NB4 (cell line): ENCODE measurements around the gene CXXC1.

Experiments used
- DNase-seq: peaks from one replicate; pipeline ENCODE4 v3.0.0; 2010; ENCODE audit warnings: low read depth
- H3K4me3 ChIP-seq: one replicate; pipeline ENCODE4 v1.5.1; 2011; ENCODE audit warnings: mild to moderate bottlenecking, low read depth, low read length, moderate library complexity
- CTCF ChIP-seq: IDR thresholded peaks from one replicate; pipeline ENCODE4 v1.5.1; 2012; ENCODE audit warnings: low read depth, low read length
- MAX ChIP-seq: IDR thresholded peaks from 2 replicates; pipeline ENCODE4 v1.6.1; 2011; ENCODE audit warnings: low read depth, low read length
- MYC ChIP-seq: IDR thresholded peaks from 2 replicates; pipeline ENCODE4 v1.6.1; 2011; ENCODE audit warnings: low read depth, low read length
- POLR2A ChIP-seq: IDR thresholded peaks from 2 replicates; pipeline ENCODE4 v1.6.1; 2011; ENCODE audit warnings: mild to moderate bottlenecking; ENCODE audit not compliant: insufficient read length; ENCODE audit errors: extremely low read depth

Gene CXXC1

GRCh38 chr18:50272568-50272967 lies 14.9 kb downstream of the CXXC1 start:
- no peak for DNase-seq
- TF ChIP-seq MAX: no peak
- no peak for TF ChIP-seq POLR2A
- no peak for TF ChIP-seq MYC
- no peak for TF ChIP-seq CTCF
- H3K4me3 ChIP-seq: no peak overlapping the region

- H3K4me3 ChIP-seq: no peak overlapping the region
- TF ChIP-seq MAX (no peak), CTCF (peak; percentile 5), MYC (no peak)
- DNase-seq: no peak
Measured at GRCh38 chr18:50268022-50268747, 19.3 kb downstream of the CXXC1 start.

GRCh38 chr18:50266248-50266704 lies 21.2 kb downstream of the CXXC1 start, which contains the start of gene CFAP53:
CFAP53 (minus strand) TSS chr18:50266495; CDS start chr18:50266404, 91 bp downstream.
- H3K4me3 ChIP-seq: peak within 1 kb of the TSS; percentile 59
- peak; percentile 92 for DNase-seq
- no peak for TF ChIP-seq MAX
- peak; percentile 26 for TF ChIP-seq POLR2A

GRCh38 chr18:50262977-50263376 lies 24.5 kb downstream of the CXXC1 start:
- no peak for TF ChIP-seq MYC
- TF ChIP-seq CTCF: no peak
- TF ChIP-seq MAX: no peak
- TF ChIP-seq POLR2A: no peak
- H3K4me3 ChIP-seq: no peak overlapping the region
- DNase-seq: no peak

- TF ChIP-seq MAX: no peak
- no peak for TF ChIP-seq MYC
- no peak for TF ChIP-seq POLR2A
- TF ChIP-seq CTCF: no peak
- no peak overlapping the region for H3K4me3 ChIP-seq
- no peak for DNase-seq
Measured at GRCh38 chr18:50250935-50251334, 36.6 kb downstream of the CXXC1 start.

- no peak overlapping the region for H3K4me3 ChIP-seq
- DNase-seq: no peak
- TF ChIP-seq CTCF: no peak
- TF ChIP-seq POLR2A: no peak
- no peak for TF ChIP-seq MAX
- no peak for TF ChIP-seq MYC
Measured at GRCh38 chr18:50249576-50249975, 37.9 kb downstream of the CXXC1 start.
